H9 (cell line): Measurements from ENCODE around the gene SEMA3E. TPM values are rescaled to one million over a fixed set of nuclear protein-coding genes. Genes with fewer than 3 reads are reported as not detected.

Source experiments
- DNase-seq: peaks from one replicate; pipeline ENCODE4 v3.0.0-alpha.2; 2017
- H2AFZ ChIP-seq: one replicate; pipeline ENCODE4 v1.6.1; 2013; ENCODE audit warnings: mild to moderate bottlenecking, low read length, control low read depth, moderate library complexity
- H2AK5ac ChIP-seq: 2 replicates; pipeline ENCODE4 v1.6.1; 2013; ENCODE audit warnings: low read length, control low read depth, mixed read lengths; ENCODE audit not compliant: insufficient read length
- H2BK120ac ChIP-seq: one replicate; pipeline ENCODE4 v1.6.1; 2013; ENCODE audit warnings: low read depth, mild to moderate bottlenecking, low read length, control low read depth, inconsistent platforms; ENCODE audit not compliant: poor library complexity, severe bottlenecking
- H2BK12ac ChIP-seq: 2 replicates; pipeline ENCODE4 v1.6.1; 2013; ENCODE audit warnings: low read length, control low read depth, mixed read lengths, low read depth; ENCODE audit not compliant: insufficient read length
- H2BK15ac ChIP-seq: 2 replicates; pipeline ENCODE4 v1.6.1; 2013; ENCODE audit warnings: low read depth, low read length, control low read depth
- H2BK20ac ChIP-seq: one replicate; pipeline ENCODE4 v1.6.1; 2013; ENCODE audit warnings: low read depth, mild to moderate bottlenecking, low read length, control low read depth, inconsistent platforms; ENCODE audit not compliant: poor library complexity, severe bottlenecking
- H2BK5ac ChIP-seq: 2 replicates; pipeline ENCODE4 v1.6.1; 2013; ENCODE audit warnings: low read length, control low read depth, mixed read lengths; ENCODE audit not compliant: insufficient read length
- H3K14ac ChIP-seq: 2 replicates; pipeline ENCODE4 v1.6.1; 2013; ENCODE audit warnings: low read length, control low read depth; ENCODE audit not compliant: insufficient read depth
- H3K18ac ChIP-seq: 2 replicates; pipeline ENCODE4 v1.6.1; 2013; ENCODE audit warnings: low read depth, mild to moderate bottlenecking, mixed read lengths, low read length, control low read depth; ENCODE audit not compliant: insufficient read length
- H3K23ac ChIP-seq: 2 replicates; pipeline ENCODE4 v1.6.1; 2013; ENCODE audit warnings: low read length, control low read depth, mixed read lengths, low read depth; ENCODE audit not compliant: insufficient read length
- H3K23me2 ChIP-seq: 2 replicates; pipeline ENCODE4 v1.6.1; 2013; ENCODE audit warnings: low read depth, mild to moderate bottlenecking, mixed read lengths, low read length, control low read depth; ENCODE audit not compliant: insufficient read length, poor library complexity, severe bottlenecking
- H3K27ac ChIP-seq: 2 replicates; pipeline ENCODE4 v1.5.1; 2013; ENCODE audit warnings: low read length, control low read depth, mixed read lengths, low read depth; ENCODE audit not compliant: insufficient read length
- H3K27me3 ChIP-seq: 2 replicates; pipeline ENCODE4 v1.6.1; 2013; ENCODE audit warnings: low read length, control low read depth, inconsistent platforms; ENCODE audit not compliant: insufficient read depth
- H3K4ac ChIP-seq: 2 replicates; pipeline ENCODE4 v1.6.1; 2013; ENCODE audit warnings: low read depth, mild to moderate bottlenecking, control low read depth, inconsistent platforms, low read length, moderate library complexity
- H3K4me1 ChIP-seq: 2 replicates; pipeline ENCODE4 v1.6.1; 2013; ENCODE audit warnings: low read length, control low read depth, inconsistent platforms; ENCODE audit not compliant: insufficient read depth
- H3K4me2 ChIP-seq: 2 replicates; pipeline ENCODE4 v1.6.1; 2013; ENCODE audit warnings: low read length, control low read depth, mixed read lengths; ENCODE audit not compliant: insufficient read length, insufficient read depth
- H3K56ac ChIP-seq: 2 replicates; pipeline ENCODE4 v1.6.1; 2013; ENCODE audit warnings: low read depth, mild to moderate bottlenecking, mixed read lengths, low read length, control low read depth; ENCODE audit not compliant: insufficient read length
- H3K79me1 ChIP-seq: 2 replicates; pipeline ENCODE4 v1.6.1; 2013; ENCODE audit warnings: low read depth, mild to moderate bottlenecking, moderate library complexity, low read length, control low read depth, inconsistent platforms; ENCODE audit not compliant: insufficient read depth, poor library complexity, severe bottlenecking
- H3K79me2 ChIP-seq: 2 replicates; pipeline ENCODE4 v1.6.1; 2013; ENCODE audit warnings: low read length, control low read depth, inconsistent platforms; ENCODE audit not compliant: insufficient read depth
- H3K9ac ChIP-seq: 2 replicates; pipeline ENCODE4 v1.6.1; 2013; ENCODE audit warnings: low read length, control low read depth, mixed read lengths; ENCODE audit not compliant: insufficient read length; ENCODE audit errors: extremely low read depth
- H3K9me3 ChIP-seq: one replicate; pipeline ENCODE4 v1.6.1; 2013; ENCODE audit warnings: low read depth, low read length, inconsistent platforms; ENCODE audit not compliant: control insufficient read depth
- H3T11ph ChIP-seq: one replicate; pipeline ENCODE4 v1.6.1; 2013; ENCODE audit warnings: mild to moderate bottlenecking, low read length, control low read depth, inconsistent platforms
- H4K20me1 ChIP-seq: one replicate; pipeline ENCODE4 v1.6.1; 2013; ENCODE audit not compliant: control insufficient read depth, insufficient read length, insufficient read depth
- H4K5ac ChIP-seq: 2 replicates; pipeline ENCODE4 v1.6.1; 2013; ENCODE audit warnings: low read depth, mild to moderate bottlenecking, mixed read lengths, low read length, control low read depth; ENCODE audit not compliant: insufficient read length
- H4K8ac ChIP-seq: replicated peaks from 2 replicates; pipeline ENCODE4 v1.6.1; 2013; ENCODE audit warnings: low read length, control low read depth, mixed read lengths, low read depth; ENCODE audit not compliant: insufficient read length
- H4K91ac ChIP-seq: 2 replicates; pipeline ENCODE4 v1.6.1; 2013; ENCODE audit warnings: low read depth, mild to moderate bottlenecking, moderate library complexity, mixed read lengths, low read length, control low read depth; ENCODE audit not compliant: insufficient read length
- H3K27ac Mint-ChIP-seq, 3 experiments: 2 replicates in 2 of 3; 3 replicates in 1 of 3; pipeline ENCODE4 v1.8.0; 2020 to 2021; ENCODE audit warnings: mixed read lengths in 3 of 3, mild to moderate bottlenecking in 1 of 3, moderate library complexity in 1 of 3
- H3K27me3 Mint-ChIP-seq: 2 replicates; pipeline ENCODE4 v1.8.0; 2021; ENCODE audit warnings: low read depth, mild to moderate bottlenecking, moderate library complexity, mixed read lengths
- H3K36me3 Mint-ChIP-seq, 3 experiments: 2 replicates in 2 of 3; 3 replicates in 1 of 3; pipeline ENCODE4 v1.8.0; 2020 to 2021; ENCODE audit warnings: low read depth in 3 of 3, mixed read lengths in 3 of 3; ENCODE audit not compliant: insufficient read depth in 1 of 3
- H3K4me1 Mint-ChIP-seq, 2 experiments: 2 replicates each; pipeline ENCODE4 v1.8.0; 2020; ENCODE audit warnings: mixed read lengths in 2 of 2
- H3K4me3 Mint-ChIP-seq, 2 experiments: 2 replicates in 1 of 2; 3 replicates in 1 of 2; pipeline ENCODE4 v1.8.0; 2020 to 2021; ENCODE audit warnings: mild to moderate bottlenecking in 2 of 2, mixed read lengths in 2 of 2, moderate library complexity in 1 of 2
- H3K9me3 Mint-ChIP-seq, 2 experiments: 2 replicates in 1 of 2; 3 replicates in 1 of 2; pipeline ENCODE4 v1.8.0; 2020; ENCODE audit warnings: mild to moderate bottlenecking in 2 of 2, mixed read lengths in 2 of 2, moderate library complexity in 1 of 2
- WGBS: extraction: QIAGEN DNeasy Blood & Tissue Kit; methylation state at CpG from one replicate; pipeline ENCODE4 v1.1.7; 2013; ENCODE audit warnings: missing lambda C conversion rate, low lambda C conversion rate, mixed read lengths; ENCODE audit not compliant: insufficient read length; ENCODE audit errors: extremely low coverage; 5-methylcytosine and 5-hydroxymethylcytosine counted together
- total RNA-seq: library from RNA; stranded (reverse); gene quantifications from 2 replicates; pipeline ENCODE4 v1.2.1, GENCODE V29; 2021
- TF ChIP-seq, protein P1 (sequence below): fragments of 200-600 bp; sonication (generic); conservative IDR thresholded peaks from 3 replicates; pipeline ENCODE4 v1.8.0; 2021; ENCODE audit warnings: antibody characterized with exemption, mild to moderate bottlenecking

Gene SEMA3E
- total RNA-seq, 1 experiment from 2014 or later: 0.39 TPM

DNA sequence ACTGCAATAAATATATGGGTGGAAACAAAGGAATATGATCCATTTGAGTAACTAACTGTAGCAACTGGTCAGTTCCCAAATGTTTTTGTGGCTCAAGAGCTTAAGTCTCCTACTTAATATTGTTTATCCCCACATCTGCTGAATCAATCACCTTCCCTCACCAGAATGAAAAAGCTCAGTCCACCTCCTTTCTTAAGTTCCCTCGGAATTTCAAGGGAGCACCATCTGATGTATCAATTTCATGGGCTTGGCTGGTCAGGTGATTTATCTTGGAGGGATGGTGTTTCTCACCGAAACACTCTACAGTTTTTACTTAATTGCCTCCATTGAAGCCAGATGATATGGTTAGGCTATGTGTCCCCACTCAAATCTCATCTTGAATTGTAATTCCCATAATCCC, 176.6 kb downstream of the SEMA3E start:
- Histone ChIP-seq H2AK5ac (no peak overlapping the region), H2BK20ac (no peak overlapping the region), H3K9ac (no peak overlapping the region), H3K27ac (no peak overlapping the region), H3K56ac (no peak overlapping the region), H4K5ac (no peak overlapping the region), H3K23me2 (no peaks in the 10 kb centered on the region), H2AFZ (no peak overlapping the region), H4K20me1 (no peaks in the 10 kb centered on the region), H2BK12ac (no peak overlapping the region), H3K14ac (no peak overlapping the region), H3K79me2 (no peaks in the 10 kb centered on the region), H3K4ac (no peak overlapping the region), H3K23ac (no peak overlapping the region), H3T11ph (no peak overlapping the region), H3K4me1 (0 out of 2 replicates have a peak, but pooled peaks cover 2% of the 10 kb centered on the region), H2BK5ac (no peak overlapping the region), H3K27me3 (no peaks in the 10 kb centered on the region), H2BK120ac (no peak overlapping the region), H4K91ac (no peak overlapping the region), H3K9me3 (no peaks in the 10 kb centered on the region), H4K8ac (no peak overlapping the region), H3K18ac (no peak overlapping the region), H3K4me2 (no peak overlapping the region), H3K79me1 (no peaks in the 10 kb centered on the region), H2BK15ac (no peak overlapping the region)
- H3K4me3 Mint-ChIP-seq: no peak overlapping the region
- 0 out of 7 replicates have a peak overlapping the region, but pooled peaks of 1 of the 3 experiments have one; percentile 37 for H3K27ac Mint-ChIP-seq
- H3K27me3 Mint-ChIP-seq: peaks cover 6% of the 10 kb centered on the region; the same call in 1 of the 2 replicates
- peaks cover 0 to 5% (median 0%) of the 10 kb centered on the region in 3 experiments; a peak in 1 of 7 replicates for H3K36me3 Mint-ChIP-seq
- DNase-seq: no peak
- TF ChIP-seq, protein P1, sequence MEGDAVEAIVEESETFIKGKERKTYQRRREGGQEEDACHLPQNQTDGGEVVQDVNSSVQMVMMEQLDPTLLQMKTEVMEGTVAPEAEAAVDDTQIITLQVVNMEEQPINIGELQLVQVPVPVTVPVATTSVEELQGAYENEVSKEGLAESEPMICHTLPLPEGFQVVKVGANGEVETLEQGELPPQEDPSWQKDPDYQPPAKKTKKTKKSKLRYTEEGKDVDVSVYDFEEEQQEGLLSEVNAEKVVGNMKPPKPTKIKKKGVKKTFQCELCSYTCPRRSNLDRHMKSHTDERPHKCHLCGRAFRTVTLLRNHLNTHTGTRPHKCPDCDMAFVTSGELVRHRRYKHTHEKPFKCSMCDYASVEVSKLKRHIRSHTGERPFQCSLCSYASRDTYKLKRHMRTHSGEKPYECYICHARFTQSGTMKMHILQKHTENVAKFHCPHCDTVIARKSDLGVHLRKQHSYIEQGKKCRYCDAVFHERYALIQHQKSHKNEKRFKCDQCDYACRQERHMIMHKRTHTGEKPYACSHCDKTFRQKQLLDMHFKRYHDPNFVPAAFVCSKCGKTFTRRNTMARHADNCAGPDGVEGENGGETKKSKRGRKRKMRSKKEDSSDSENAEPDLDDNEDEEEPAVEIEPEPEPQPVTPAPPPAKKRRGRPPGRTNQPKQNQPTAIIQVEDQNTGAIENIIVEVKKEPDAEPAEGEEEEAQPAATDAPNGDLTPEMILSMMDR: no peak
- H3K9me3 Mint-ChIP-seq: no peaks in the 10 kb centered on the region
- WGBS: no CpG with 5 or more reads among the region's 2 CpGs
- H3K4me1 Mint-ChIP-seq: peaks cover 36 to 42% of the 10 kb centered on the region in 2 experiments
